AG20443 (cell line): Measurements from ENCODE around the gene CREM.

Experiments used
- DNase-seq: peaks from one replicate; pipeline ENCODE4 v3.0.0; 2012; ENCODE audit warnings: low spot score, mixed read lengths

CREM gene

DNA sequence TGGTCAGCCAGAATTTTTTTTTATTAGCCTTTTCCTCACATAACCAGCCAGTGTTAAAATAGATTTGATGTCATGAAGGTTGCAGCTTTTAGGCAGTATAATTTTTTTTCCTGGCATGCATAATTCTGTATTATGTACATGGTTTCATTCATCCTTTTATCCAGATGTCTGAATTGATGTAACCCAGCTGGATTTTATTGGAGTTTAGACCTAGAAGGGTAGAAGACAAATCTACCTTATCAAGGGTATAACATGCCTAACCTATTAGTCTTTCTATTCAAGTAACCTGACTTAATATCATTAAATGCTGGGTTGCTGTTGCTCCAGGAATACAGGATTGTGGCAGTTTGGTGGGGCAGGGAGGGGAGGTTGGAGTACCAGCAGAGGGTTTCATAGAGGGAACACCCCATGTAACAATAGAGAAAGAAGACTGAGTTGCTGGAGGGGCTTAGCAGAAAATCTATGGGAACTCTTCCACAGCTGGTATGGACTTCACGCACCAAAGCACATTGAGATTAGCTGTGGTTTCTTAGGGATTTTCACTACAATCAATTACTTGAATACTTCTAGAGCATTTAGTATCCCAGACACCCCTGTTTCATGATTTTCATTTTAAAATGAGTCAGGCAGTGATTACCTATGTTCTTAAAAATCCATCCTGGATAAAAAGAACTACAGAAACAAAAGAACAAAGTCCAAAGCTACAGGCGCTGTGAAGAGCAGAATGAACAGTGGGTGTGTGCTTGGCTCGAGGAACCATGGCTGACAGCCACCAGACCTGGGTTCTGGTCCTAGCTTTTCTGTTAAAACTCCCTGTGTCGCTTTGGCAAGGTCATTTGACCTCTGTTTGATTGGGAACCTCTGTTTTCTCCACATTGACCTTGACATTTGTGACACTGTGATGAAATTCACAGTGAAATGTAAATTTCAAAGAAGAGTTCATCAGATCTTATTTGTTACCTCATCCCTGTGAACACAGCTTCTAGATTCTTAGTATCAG lies 93.5 kb downstream of the CREM start:
- DNase-seq = no peak

- no peak for DNase-seq
Measured at GRCh38 chr10:35223016-35223415, 96.4 kb downstream of the CREM start.

DNA sequence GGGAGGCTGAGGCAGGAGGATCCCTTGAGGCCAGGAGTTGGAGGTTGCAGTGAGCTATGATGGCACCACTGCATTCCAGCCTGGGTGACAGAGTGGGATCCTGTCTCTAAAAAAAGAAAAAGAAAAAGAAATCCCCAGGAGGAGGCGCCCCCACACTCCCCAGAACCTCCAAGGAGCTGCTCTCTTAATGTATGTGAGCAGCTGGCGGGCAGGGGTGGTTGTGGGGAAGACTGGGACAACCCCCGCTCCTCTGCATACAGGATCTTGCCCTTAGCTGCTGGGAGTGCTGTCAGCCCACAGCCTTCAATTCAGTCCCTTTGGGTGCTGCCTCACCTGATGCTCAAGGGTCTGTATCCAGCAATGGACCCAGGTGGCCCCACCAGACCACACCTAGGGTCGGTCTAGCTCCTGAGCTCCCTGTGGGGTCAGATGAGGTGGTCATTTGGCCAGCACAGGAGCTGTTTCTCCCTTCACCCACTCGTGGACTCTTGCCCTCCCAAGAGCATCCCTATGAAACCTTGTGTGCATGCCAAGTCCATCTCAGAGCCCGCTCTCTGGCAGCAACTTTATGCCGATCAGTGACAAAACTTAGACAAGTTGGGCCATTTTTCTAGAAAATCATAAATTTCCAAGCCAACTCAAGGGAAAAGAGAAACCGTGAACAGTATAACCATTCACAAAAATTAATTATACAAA lies 97.5 kb downstream of the CREM start:
- no peak for DNase-seq

DNA sequence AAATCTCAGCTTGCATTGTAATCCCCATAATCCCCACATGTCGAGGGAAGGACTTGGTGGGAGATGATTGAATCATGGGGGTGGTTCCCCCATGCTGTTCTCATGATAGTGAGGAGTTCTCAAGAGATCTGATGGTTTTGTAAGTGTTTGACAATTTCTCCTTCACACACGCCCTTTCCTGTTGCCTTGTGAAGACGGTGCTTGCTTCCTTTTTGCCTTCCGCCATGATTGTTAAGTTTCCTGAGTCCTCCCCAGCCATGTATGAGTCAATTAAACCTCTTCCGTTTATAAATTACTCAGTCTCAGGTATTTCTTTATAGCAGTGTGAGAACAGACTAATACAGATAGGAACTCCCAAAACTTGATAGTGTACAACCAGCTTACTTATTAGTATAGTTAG lies 98.6 kb downstream of the CREM start:
- DNase-seq = no peak

GRCh38 chr10:35226507-35226906 lies 99.9 kb downstream of the CREM start:
- no peak for DNase-seq

DNA sequence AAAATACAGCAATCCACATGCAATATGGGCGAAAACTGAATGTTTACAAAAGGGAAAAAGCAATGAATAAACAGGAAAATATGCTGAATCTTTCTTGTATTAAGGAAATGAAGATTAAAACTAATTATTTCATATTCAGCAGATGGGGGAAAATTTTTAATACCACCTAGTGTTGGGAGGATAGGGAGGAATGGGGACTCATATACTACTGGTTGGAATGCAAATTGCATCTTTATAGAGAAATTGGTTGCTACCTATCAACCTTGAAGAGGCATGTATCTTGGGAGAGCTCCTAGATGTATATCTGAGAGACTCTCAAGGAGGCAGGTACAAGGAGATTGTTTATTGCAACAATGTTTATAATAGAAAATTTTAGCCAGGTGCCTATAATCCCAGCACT lies 101.4 kb downstream of the CREM start:
- no peak for DNase-seq

DNA sequence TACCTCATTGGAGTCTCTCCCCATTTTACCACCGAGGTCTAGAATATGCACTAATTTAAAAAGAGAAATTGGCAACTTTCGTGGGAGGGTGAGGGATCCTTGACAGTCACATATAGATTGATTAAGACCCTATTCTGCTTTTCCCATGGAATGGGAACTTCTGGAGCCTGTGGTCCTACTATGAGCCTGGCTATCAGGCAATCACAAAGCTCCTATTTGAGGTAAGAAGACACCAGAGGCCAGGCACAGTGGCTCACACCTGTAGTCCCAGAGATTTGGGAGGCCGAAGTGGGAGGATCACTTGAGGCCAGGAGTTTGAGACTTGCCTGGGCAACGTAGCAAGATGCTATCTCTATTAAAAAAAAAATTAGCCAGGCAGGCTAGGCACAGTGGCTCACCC lies 105.0 kb downstream of the CREM start:
- no peak for DNase-seq

DNA sequence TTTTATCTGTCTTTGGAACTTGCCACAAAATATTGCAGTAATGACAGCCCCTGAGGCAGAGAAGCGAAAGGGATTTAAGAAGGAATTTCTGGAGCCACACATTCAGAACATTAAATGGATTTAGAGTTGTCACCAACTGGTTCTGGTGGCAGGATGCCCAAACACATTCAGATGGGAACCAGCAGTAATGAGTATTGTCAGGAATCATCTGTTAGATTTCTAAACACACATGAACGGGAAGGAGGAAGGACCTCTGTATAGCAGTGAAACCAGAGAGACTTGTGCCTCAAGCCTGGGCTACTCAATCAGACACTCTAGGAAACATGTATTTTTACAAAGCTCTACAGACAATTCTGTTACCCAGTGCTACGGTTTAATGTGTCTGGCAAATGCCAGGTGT lies 105.9 kb downstream of the CREM start:
- no peak for DNase-seq

DNA sequence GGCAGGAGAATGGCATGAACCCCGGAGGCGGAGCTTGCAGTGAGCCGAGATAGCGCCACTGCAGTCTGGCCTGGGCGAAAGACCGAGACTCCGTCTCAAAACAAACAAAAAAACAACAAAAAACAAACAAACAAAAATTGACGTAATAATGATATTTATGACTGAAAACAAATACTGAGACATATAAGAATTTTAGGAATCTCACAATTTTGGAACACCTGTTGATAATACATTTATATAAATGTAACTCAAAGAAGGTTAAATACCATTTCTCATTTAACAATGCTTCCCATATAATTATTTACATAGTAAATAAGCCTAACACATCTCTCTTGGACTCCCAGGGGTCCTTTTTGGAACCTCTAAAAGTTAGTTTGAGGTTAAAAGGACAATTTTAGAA lies 107.4 kb downstream of the CREM start:
- DNase-seq = no peak

- peak; percentile 53 for DNase-seq
Measured at GRCh38 chr10:35236739-35237138, 110.1 kb downstream of the CREM start.

- DNase-seq = no peak
Measured at GRCh38 chr10:35237766-35238512, 111.3 kb downstream of the CREM start.

GRCh38 chr10:35244549-35244948 lies 117.9 kb downstream of the CREM start:
- no peak for DNase-seq

- no peak for DNase-seq
Measured at GRCh38 chr10:35246770-35247343, 120.2 kb downstream of the CREM start.

DNA sequence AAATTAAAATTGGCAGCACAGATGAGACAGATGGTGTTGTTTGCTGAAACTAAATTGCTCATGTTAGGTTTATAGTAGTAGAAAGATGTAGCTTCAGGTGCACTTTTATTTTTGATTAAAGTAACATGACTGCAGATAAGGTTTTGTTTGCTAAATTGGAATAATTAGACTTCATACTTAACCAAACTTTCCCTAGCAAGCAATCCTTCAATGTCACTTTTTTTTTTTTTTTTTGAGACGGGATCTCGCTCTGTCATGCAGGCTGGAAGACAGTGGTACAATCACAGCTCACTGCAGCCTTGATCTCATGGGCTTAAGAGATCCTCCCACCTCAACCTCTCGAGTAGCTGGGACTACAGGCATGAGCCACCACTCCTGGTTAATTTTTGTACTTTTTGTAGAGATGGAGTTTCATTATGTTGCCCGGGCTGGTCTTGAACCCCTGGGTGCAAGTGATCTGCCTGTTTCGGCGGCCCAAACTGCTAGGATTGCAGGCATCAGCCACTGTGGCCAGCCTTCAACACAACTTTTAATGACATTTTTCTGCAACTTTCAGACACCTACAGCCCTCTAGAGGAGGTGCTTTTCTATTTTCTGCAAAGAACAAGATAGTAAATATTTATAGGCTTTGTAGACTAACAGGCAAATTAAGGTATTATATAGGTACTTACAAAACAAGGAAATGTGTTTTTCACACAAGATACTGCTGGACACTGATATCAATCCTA lies 124.9 kb downstream of the CREM start:
- DNase-seq = no peak

DNA sequence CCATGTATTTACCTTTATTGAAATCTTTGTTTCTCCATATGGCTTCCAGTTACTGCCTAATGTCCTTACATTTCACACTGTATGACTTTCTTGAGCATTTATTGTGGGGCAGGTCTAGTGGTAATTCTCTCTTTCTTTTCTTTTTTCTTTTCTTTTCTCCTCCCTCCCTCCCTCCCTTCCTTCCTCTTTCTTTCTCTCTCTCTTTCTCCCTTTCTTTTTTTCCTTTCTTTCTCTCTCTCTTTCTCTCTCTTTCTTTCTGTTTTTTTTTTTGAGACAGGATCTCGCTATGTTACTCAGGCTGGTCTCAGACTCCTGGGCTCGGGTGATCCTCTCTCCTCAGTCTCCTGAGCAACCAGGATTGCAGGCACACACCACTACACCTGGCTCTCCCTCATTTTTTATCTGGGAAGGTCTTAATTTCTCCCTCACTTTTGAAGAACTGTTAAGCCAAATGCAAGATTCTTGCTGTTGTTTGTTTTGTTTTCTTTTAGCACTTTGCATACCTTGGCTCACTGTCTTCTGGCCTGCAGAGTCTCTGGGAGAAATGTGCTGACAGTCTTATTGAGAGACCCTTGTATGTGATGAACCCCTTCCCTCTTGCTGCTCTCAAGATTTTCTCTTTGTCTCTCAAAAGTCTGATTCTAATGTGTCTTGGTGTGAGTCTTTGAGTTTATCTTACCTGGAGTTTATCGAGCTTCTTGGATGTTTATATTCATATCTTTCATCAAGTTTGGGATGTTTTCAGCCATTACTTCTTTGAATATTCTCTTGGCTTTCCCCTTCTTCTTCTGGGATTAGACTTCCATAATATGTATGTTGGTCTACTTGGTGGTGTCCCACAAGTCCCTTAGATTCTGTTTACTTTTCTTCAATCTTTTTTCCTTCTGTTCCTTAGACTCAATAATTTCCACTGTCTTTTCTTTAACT lies 130.7 kb downstream of the CREM start:
- no peak for DNase-seq

- DNase-seq = peak; percentile 88
Measured at GRCh38 chr10:35259769-35260397, 133.2 kb downstream of the CREM start.

- no peak for DNase-seq
Measured at GRCh38 chr10:35262436-35262835, 135.8 kb downstream of the CREM start.
